A549 (cell line): Measurements from ENCODE around the gene VSTM2B.

ENCODE experiments used
- BHLHE40 ChIP-seq: IDR thresholded peaks from 2 replicates; pipeline ENCODE4 v1.6.1; 2012; ENCODE audit warnings: low read depth, low read length, inconsistent platforms
- CHD2 ChIP-seq: fragments of 150-350 bp; IDR thresholded peaks from 2 replicates; pipeline ENCODE4 v1.6.1; 2014; ENCODE audit warnings: low read length; ENCODE audit not compliant: partially characterized antibody
- EP300 ChIP-seq, 2 experiments: fragments of >200 bp; sonication (Bioruptor Twin); formaldehyde crosslinking; IDR thresholded peaks; 2 replicates in 1 of 2; 3 replicates in 1 of 2; pipeline ENCODE4 v1.6.1; 2016 to 2017
- GATA3 ChIP-seq: IDR thresholded peaks from 2 replicates; pipeline ENCODE4 v1.6.1; 2012; ENCODE audit warnings: borderline replicate concordance
- HOXA7 ChIP-seq: fragments of 250-450 bp; sonication (Bioruptor Pico); IDR thresholded peaks from 2 replicates; pipeline ENCODE4 v1.5.0; 2020; ENCODE audit warnings: mild to moderate bottlenecking, moderate library complexity
- POLR2A ChIP-seq: IDR thresholded peaks from 2 replicates; pipeline ENCODE4 v1.6.1; 2012; ENCODE audit warnings: mild to moderate bottlenecking, low read length
- TF ChIP-seq, protein P1 (sequence below): fragments of >200 bp; sonication (Bioruptor Twin); formaldehyde crosslinking; IDR thresholded peaks from 3 replicates; pipeline ENCODE4 v1.5.1; 2016
- TF ChIP-seq, protein P2 (sequence below): IDR thresholded peaks from 2 replicates; pipeline ENCODE4 v1.6.1; 2012

DNA sequence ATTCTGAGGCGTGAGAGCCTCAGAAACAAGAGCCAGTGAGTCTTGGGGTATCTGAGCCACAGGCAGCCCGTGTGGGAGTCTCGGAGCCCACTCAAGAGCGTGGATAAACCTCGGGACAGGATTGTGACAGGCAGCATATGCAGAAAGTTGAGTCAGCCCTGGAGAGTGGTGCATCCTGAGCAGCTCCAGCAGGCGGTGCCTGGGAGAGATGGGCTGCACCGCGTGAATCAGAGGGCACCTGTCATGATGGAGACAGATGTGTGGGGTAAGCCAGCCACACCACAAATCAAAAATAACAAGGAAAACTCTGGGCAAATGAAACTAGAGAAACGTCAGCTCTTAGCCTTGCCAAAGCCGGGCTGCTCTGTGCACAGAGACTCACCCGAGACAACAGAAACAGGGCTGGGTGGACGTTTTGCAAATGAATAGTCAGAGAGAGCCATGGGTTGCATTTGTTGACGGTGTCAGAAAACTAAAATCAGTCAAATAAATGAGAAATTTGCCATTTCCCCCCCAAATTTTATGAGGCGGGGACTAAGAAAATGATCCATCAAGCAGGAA is 50.3 kb downstream of the VSTM2B start:
- TF ChIP-seq EP300 (IDR thresholded peaks at IDR 0.05) (no peak), POLR2A (no peak), CHD2 (no peak), GATA3 (no peak), BHLHE40 (no peak), HOXA7 (CRISPR knock-in tag) (no peak)
- TF ChIP-seq, protein P1, sequence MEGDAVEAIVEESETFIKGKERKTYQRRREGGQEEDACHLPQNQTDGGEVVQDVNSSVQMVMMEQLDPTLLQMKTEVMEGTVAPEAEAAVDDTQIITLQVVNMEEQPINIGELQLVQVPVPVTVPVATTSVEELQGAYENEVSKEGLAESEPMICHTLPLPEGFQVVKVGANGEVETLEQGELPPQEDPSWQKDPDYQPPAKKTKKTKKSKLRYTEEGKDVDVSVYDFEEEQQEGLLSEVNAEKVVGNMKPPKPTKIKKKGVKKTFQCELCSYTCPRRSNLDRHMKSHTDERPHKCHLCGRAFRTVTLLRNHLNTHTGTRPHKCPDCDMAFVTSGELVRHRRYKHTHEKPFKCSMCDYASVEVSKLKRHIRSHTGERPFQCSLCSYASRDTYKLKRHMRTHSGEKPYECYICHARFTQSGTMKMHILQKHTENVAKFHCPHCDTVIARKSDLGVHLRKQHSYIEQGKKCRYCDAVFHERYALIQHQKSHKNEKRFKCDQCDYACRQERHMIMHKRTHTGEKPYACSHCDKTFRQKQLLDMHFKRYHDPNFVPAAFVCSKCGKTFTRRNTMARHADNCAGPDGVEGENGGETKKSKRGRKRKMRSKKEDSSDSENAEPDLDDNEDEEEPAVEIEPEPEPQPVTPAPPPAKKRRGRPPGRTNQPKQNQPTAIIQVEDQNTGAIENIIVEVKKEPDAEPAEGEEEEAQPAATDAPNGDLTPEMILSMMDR = no peak
- TF ChIP-seq, protein P2, sequence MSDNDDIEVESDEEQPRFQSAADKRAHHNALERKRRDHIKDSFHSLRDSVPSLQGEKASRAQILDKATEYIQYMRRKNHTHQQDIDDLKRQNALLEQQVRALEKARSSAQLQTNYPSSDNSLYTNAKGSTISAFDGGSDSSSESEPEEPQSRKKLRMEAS = no peak
